ENCODE results near the gene ASPSCR1. TPM values are rescaled to one million over a fixed set of nuclear protein-coding genes. Genes with fewer than 3 reads are reported as not detected.

Gene ASPSCR1
- total and polyA plus RNA-seq, 2 donors from 2014 or later = 35.2 to 57.5 TPM

- Histone ChIP-seq H3K4me3 (ENCODE audit: low read length in 3 of 3) (no peak overlapping the region), H3K36me3 (ENCODE audit: control insufficient read depth in 2 of 3, insufficient read depth in 3 of 3, low read length in 3 of 3) (no peaks in the 10 kb centered on the region), H3K27me3 (ENCODE audit: control insufficient read depth, insufficient read depth, low read length) (no peaks in the 10 kb centered on the region), H3K4me1 (ENCODE audit: control insufficient read depth in 2 of 3, insufficient read depth in 2 of 3, low read depth in 1 of 3, low read length in 3 of 3) (peaks cover 0 to 18% (median 15%) of the 10 kb centered on the region in 3 donors), H3K27ac (ENCODE audit: low read depth in 2 of 2, low read length in 2 of 2) (no peak overlapping the region), H3K9me3 (ENCODE audit: control insufficient read depth in 2 of 3, insufficient read depth in 1 of 3, low read length in 3 of 3) (no peaks in the 10 kb centered on the region), H3K9ac (ENCODE audit: low read length in 3 of 3) (no peak overlapping the region)
- FAIRE-seq (no peak), DNase-seq (peak in 3 of 5 donors; percentile 54 to 80 (median 63))
- no peak for TF ChIP-seq CTCF (IDR thresholded peaks at IDR 0.05; ENCODE audit: borderline replicate concordance, extremely low read depth, insufficient read depth)
- intact Hi-C loops (cut with DNase I) = no loop called here
Observed at GRCh38 chr17:81993729-81994592, 16.5 kb downstream of the ASPSCR1 start.

- FAIRE-seq = no peak
- H3K4me1 ChIP-seq (ENCODE audit: control insufficient read depth in 2 of 3, insufficient read depth in 2 of 3, low read depth in 1 of 3, low read length in 3 of 3) = peaks cover 0 to 18% (median 17%) of the 10 kb centered on the region in 3 donors
- H3K27me3 ChIP-seq (ENCODE audit: control insufficient read depth, insufficient read depth, low read length) = no peaks in the 10 kb centered on the region
- intact Hi-C loops (cut with DNase I) = no loop called here
- no peak overlapping the region for H3K9ac ChIP-seq (ENCODE audit: low read length in 3 of 3)
- peak in 2 of 5 donors; percentile 29 to 58 for DNase-seq
- no peak overlapping the region for H3K27ac ChIP-seq (ENCODE audit: low read depth in 2 of 2, low read length in 2 of 2)
- H3K4me3 ChIP-seq (ENCODE audit: low read length in 3 of 3) = no peak overlapping the region
- no peaks in the 10 kb centered on the region for H3K36me3 ChIP-seq (ENCODE audit: control insufficient read depth in 2 of 3, insufficient read depth in 3 of 3, low read length in 3 of 3)
- no peaks in the 10 kb centered on the region for H3K9me3 ChIP-seq (ENCODE audit: control insufficient read depth in 2 of 3, insufficient read depth in 1 of 3, low read length in 3 of 3)
- no peak for TF ChIP-seq CTCF (IDR thresholded peaks at IDR 0.05; ENCODE audit: borderline replicate concordance, extremely low read depth, insufficient read depth)
Observed at GRCh38 chr17:81994593-81995462, 17.4 kb downstream of the ASPSCR1 start.

DNA sequence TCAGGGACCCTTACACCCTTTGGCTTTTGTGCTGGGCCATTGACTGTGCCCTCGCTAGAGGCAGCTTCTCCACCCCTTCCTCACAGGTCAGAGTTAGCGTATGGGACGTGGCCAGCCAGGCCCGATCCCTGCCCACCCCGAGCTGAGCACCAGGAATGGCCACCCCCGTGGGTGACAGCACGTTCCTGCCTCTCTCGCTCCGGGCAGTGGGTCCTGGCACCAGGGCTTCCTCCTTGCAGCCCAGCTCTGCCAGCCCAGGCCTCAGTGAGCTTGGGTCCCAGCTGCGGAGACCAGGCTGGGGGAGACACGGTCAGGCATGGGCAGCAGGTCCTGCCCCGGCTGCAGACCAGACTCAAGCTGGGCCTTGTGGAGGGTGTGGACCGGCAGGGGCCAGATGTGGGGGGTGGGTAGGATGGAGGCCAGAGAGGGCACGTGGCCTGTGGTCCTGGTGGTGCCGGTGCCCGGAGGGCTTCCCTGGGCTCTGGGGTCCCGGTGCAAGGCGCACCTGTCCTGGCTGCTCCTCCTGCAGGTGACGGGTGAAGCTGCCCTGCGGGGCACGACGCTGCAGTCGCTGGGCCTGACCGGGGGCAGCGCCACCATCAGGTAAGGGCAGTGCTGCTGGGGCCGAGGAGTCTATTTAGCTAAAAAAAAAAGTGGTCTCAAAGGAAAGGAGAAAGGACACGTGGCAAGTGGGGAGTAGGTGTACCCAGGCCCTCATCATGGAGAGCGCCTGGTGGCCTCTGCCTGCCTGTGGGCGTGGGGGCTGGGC is 18.2 kb downstream of the ASPSCR1 start:
- DNase-seq = peak in 2 of 5 donors; percentile 59 to 63
- no peak for FAIRE-seq
- intact Hi-C loops (cut with DNase I) = no loop called here
- no peaks in the 10 kb centered on the region for H3K36me3 ChIP-seq (ENCODE audit: control insufficient read depth in 2 of 3, insufficient read depth in 3 of 3, low read length in 3 of 3)
- no peak for TF ChIP-seq CTCF (IDR thresholded peaks at IDR 0.05; ENCODE audit: borderline replicate concordance, extremely low read depth, insufficient read depth)
- H3K4me3 ChIP-seq (ENCODE audit: low read length in 3 of 3) = no peak overlapping the region
- no peaks in the 10 kb centered on the region for H3K9me3 ChIP-seq (ENCODE audit: control insufficient read depth in 2 of 3, insufficient read depth in 1 of 3, low read length in 3 of 3)
- no peak overlapping the region for H3K9ac ChIP-seq (ENCODE audit: low read length in 3 of 3)
- H3K27me3 ChIP-seq (ENCODE audit: control insufficient read depth, insufficient read depth, low read length) = no peaks in the 10 kb centered on the region
- peaks cover 0 to 19% (median 18%) of the 10 kb centered on the region in 3 donors for H3K4me1 ChIP-seq (ENCODE audit: control insufficient read depth in 2 of 3, insufficient read depth in 2 of 3, low read depth in 1 of 3, low read length in 3 of 3)
- no peak overlapping the region for H3K27ac ChIP-seq (ENCODE audit: low read depth in 2 of 2, low read length in 2 of 2)

All from kidney (tissue), 14 donors.